ENCODE measurements around the gene NAALADL2.

NAALADL2 gene

GRCh38 chr3:174891524-174892203 is 32.5 kb downstream of the NAALADL2 start:
- no peak for DNase-seq

DNA sequence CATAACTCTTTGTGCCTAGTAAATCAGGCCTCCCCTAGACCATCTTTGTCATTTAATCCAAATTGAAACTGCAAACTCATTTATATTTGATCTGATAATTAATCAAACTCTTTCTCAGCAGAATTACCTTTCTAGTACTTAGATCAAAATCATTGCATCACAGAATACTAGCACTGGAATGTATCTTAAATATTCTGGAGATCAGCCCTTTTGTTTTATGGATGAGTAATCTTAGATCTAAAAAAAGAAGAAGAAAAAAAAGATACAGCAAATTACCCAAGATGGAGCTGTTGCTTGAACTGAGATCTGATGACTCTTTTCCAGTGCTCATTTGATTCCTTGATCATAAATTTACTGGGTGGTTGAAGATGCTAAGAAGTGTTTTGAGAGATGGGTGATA is 47.9 kb downstream of the NAALADL2 start:
- DNase-seq = no peak

- DNase-seq = no peak
These were observed 48.7 kb downstream of the NAALADL2 start for GRCh38 chr3:174907628-174908407.

DNA sequence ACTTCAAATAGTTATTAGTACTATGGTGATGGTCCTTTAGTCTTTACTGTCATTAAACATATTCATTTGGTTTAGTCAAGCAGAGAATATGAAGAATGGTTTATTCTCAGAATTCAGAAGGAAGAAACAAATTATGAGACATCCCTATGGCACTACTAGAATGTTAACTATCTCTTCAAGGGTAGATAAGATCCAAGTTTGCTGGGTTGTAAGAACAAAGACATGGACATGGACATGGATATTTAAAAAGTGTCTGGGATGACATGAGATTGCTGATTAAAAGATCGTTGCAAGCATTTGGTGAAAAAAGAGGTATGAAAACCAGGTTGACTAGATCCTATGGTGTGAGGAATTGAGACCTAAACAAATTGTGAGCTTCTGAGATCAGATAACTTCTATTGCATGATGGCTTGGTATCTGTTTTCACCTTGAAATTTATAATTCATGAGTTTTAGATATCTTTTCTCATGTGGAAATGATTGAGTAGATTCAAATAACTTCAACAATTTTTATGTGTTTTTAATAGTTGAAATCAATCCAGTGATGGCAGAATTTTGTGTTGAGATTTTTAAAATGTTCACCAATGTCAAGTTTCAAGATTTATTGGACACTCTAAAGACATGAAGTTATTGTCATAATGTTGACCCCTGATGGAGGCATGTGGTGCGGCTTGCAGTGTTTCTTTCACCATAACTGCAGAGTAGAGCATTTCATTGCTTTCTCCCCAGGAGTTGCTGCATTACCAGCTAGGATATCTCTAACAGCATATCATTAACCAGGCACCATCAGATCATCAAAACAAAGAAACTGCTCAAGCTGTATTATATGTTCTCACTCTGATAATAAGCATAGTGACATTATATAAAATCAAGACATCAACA is 72.6 kb downstream of the NAALADL2 start:
- no peak for DNase-seq

DNA sequence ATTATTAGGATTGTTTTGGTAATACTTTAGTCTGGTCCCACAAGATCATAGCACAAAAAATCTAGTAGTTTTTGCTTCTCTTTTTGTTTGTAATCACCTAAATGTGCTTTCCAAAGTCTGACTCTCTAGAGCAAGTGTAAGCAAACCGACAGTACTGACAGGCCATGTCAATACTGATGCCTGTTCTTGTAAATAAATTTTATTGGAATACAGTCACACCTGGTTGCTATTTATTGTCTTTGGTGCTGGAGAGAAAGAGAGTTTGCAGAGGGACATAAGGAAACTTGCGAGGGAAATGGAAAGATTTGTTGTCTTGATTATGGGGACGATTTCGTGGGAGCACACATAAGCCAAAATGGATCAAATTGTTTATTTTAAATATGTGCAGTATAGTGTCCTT is 77.5 kb downstream of the NAALADL2 start:
- no peak for DNase-seq

- DNase-seq = no peak
These were observed 78.3 kb downstream of the NAALADL2 start for GRCh38 chr3:174937478-174937877.

DNA sequence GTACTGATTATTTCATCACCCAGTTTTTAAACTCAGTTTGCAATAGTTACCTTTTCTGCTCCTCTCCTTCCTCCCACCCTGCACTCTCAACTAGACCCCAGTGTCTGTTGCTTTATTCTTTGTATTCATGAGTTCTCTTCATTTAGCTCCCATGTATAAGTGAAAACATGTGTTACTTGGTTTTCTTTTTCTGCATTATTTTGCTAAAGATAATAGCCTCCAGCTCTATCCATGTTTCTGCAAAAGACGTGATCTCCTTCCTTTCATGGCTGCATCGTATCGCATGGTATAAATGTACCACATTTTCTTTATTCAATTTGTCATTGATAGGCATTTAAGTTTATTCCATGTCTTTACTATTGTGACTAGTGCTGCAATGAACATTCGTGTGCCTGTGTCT is 79.0 kb downstream of the NAALADL2 start:
- DNase-seq = no peak

GRCh38 chr3:174940151-174940550 is 81.0 kb downstream of the NAALADL2 start:
- no peak for DNase-seq

DNA sequence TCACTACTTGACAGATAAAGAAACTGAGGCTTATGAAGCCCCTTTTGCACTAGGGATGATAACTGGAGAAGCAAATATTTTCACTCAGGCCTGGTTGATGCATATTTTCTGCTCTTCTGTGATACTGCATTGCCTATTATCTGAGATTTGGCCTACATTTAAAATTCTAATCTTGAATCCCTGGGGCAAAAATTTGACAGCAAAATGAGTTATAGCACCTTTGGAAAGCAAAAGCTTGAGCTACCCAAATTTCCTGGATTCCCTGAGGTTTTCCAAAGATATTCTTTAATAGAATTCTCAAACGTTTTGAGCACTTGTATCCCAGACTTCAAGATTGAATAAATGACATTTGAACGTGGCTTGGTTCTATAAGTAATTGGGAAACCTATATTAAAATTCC is 86.1 kb downstream of the NAALADL2 start:
- DNase-seq = no peak

DNA sequence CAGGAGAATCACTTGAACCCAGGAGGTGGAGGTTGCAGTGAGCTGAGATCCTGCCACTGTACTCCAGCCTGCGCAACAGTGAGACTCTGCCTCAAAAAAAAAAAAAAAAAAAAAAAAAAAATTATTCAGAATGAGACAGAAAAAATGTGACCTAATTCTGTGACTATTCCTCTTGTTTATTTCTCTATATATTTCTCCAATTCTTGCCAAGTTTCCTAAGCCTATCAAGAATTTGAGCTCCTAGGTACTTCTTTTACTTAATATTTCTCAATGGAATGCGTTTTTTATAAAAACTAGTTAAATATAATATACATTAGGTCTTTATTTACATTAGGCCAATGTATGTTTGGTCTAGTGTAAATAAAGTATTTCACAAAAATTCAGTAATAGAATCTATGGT is 86.8 kb downstream of the NAALADL2 start:
- DNase-seq = no peak

DNA sequence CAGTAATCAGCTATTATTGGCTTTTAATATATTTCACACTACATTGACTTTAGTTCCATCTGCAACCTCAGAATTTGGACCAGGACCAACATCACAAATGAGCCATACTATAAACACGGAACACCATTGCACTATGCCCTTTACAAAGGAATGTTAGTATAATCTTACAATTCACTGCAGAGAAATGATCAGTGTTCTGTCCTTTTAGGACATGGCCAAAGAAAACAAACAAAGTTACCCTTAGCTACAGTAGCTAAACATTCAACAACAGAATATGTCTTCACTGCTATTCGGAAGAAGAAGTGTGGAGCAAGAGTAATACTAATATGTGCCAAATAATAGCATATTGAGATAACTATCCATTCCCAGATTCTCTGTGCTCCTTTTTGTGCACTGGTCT is 90.4 kb downstream of the NAALADL2 start:
- no peak for DNase-seq

DNA sequence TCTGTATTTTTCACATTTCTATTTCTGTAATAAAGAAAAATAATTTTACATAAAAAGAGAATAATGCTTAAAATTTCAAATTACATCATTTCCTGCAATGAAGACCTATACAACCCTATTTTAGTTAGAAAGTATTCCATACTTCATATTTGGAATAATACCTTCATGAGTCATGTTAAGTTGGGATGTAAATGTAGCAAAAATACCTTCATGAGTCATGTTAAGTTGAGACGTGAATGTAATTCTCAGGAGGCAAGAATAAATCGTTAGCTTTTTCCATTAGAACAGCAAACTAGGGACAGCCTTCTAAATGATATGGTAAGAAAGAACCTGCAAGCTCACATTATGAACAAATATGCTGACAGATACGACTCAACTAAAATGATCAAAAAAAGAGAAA is 91.9 kb downstream of the NAALADL2 start:
- no peak for DNase-seq

DNA sequence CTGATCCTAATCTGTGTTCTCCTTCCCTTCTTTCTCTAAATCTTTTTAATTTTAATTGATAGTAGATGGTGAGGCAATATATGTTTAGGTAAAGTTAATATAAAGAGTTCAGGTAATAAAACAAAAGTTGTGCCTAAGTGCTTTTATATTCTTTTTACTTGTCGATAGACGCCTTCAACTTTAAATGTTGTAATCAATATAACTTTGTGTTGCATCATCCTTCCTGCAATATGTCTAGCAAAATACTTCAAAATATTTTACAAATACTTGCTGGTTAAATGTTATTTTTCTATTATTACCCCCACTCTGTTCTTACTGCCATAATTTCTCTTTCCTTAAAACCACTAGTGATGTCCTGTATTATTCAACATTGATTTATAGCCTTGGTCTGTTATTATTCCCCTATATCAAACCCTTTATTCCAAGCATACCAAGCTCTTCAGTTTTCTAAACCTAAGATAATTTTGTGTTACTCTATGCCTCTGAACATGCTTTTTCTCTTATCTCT is 92.4 kb downstream of the NAALADL2 start:
- no peak for DNase-seq

DNA sequence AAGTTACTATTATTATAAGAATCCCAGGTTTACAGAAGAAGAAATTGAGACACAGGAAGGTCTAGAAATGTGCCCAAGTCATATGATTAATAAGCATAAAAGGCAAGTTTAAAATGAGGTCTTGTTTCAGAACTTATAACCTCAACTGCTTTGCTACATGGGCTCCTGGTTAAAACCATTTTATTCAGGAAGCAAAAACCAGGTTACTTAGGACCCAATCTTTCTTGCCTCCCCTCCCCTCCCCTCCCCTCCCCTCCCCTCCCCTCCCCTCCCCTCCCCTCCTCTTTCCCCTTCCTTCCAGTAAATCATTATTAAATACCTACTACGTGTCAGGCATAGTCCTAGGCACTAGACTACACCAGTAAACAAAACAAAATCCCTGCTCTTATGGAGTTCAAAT is 93.9 kb downstream of the NAALADL2 start:
- DNase-seq = no peak

GRCh38 chr3:174955513-174956016 is 96.4 kb downstream of the NAALADL2 start:
- DNase-seq = no peak

GRCh38 chr3:174957081-174957480 is 97.9 kb downstream of the NAALADL2 start:
- no peak for DNase-seq

DNA sequence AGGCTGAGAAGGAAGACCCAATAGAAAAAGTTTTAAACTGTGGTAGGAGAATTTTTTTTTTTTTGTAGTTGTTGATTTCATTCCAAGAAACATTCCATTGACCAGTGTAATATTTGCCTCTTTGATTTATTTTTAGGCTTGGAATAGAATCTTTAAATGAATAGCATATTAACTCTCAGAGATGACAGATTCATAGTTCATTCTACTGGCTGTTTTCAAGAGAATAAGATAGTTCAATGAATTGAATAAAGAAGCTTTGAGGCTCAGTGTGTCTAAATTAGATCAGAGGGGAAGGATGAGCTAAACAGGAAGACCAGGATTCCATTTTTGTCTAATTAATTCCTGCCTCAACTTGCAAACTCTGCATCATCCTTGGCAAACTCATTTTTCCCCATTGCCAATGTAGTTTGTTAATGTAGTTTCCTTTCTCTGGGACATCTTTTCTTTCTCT is 98.4 kb downstream of the NAALADL2 start:
- no peak for DNase-seq

DNA sequence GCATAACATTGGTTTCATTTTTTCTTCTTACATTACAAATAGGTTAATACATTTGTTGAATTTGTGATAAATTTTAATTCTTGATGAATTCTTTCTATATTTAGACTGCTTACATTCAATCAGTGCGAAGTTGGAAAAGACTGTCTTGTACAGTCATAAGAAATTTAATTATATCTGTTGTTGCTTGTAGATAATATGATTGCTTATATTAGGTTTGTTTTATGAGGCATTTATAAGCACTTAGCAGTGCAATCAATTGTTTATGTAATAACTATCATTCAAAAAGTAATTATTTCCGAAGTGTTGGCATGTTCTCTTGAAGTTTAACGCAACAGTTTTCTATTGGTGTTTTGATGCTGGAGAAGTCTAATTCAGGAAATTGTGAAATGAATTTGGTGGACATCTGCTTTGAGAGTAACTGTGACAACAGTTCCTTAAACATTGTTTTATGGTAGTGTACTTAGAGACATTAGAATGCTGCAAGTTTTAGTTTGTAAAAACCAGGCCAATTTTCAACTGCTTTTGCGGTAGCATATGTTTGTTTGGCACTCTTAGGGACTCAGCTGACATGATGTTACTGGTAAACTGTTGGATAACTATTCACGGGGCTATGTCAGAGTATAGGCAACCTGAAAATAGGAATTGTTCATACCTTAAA is 99.7 kb downstream of the NAALADL2 start:
- no peak for DNase-seq

GRCh38 chr3:174959556-174960065 is 100.5 kb downstream of the NAALADL2 start:
- DNase-seq = no peak

- no peak for DNase-seq
These were observed 101.8 kb downstream of the NAALADL2 start for GRCh38 chr3:174960898-174961297.

DNA sequence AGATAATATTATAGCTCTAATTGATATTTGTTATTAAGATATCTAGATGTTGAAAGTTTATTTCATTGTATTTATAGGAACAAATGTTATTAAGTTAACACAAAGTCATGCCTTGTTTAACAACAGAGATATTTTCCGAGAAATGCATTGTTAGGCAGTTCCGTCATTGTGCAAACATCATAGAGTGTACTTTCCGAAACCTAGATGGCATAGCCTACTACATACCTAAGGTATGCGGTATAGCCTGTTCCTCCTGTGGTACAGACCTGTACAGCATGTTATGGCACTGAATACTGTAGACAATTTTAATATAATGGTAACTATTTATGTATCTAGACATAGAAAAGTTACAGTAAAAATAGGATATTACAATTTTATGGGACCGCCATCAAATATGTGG is 114.3 kb downstream of the NAALADL2 start:
- no peak for DNase-seq

GRCh38 chr3:174986685-174987084 is 127.6 kb downstream of the NAALADL2 start:
- DNase-seq = no peak

All from activated gamma-delta T cell (primary cell).